Mammary epithelial cell (primary cell): ENCODE results near the gene LIN7A.

Source experiments
- EZH2 ChIP-seq: IDR thresholded peaks from 2 replicates; pipeline ENCODE4 v1.6.1; 2012; ENCODE audit warnings: low read length, inconsistent platforms, borderline replicate concordance
- TF ChIP-seq, protein P1 (sequence below), 2 donors: IDR thresholded peaks in 1 of 2; conservative IDR thresholded peaks in 1 of 2; 2 replicates each; pipeline ENCODE4 v1.5.1; 2011 to 2012; ENCODE audit warnings: inconsistent platforms in 2 of 2, low read length in 2 of 2, mild to moderate bottlenecking in 2 of 2, control low read depth in 1 of 2, low read depth in 1 of 2; ENCODE audit not compliant: insufficient read depth in 1 of 2; ENCODE audit errors: extremely low read depth in 1 of 2

DNA sequence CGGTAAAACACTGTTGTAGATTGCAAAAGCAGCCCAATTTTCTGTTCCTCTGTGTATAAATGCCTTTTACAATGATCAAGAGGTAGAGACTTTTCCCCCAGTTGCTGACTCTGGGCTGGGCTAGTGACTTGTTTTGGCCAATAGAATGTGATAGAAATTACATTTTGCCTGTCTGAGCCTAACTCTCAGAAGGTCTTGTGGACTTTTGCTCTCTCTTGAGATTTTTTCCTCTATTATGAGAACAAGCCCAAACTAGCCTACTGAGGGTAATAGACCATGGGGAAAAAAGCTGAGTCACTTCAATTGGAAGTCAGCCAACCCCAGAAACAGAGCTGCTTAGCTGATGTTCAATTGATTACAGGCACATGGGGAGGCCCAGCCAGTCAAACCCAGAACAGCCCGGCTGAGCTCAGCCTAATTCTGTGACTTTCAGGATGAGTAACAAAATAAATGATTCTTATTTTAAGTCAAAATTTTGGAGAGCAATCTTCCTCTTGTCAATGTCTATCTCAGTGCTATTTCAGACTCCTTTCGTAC is 159.7 kb downstream of the LIN7A start:
- TF ChIP-seq, protein P1, sequence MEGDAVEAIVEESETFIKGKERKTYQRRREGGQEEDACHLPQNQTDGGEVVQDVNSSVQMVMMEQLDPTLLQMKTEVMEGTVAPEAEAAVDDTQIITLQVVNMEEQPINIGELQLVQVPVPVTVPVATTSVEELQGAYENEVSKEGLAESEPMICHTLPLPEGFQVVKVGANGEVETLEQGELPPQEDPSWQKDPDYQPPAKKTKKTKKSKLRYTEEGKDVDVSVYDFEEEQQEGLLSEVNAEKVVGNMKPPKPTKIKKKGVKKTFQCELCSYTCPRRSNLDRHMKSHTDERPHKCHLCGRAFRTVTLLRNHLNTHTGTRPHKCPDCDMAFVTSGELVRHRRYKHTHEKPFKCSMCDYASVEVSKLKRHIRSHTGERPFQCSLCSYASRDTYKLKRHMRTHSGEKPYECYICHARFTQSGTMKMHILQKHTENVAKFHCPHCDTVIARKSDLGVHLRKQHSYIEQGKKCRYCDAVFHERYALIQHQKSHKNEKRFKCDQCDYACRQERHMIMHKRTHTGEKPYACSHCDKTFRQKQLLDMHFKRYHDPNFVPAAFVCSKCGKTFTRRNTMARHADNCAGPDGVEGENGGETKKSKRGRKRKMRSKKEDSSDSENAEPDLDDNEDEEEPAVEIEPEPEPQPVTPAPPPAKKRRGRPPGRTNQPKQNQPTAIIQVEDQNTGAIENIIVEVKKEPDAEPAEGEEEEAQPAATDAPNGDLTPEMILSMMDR (conservative IDR thresholded peaks at IDR 0.05 in 1 of 2, IDR thresholded peaks at IDR 0.05 in 1 of 2; ENCODE audit: extremely low read depth in 1 of 2, insufficient read depth in 1 of 2, low read depth in 1 of 2, low read length in 2 of 2) = no peak
- TF ChIP-seq EZH2 = no peak
